ENCODE data around the gene ISCU. TPM values are rescaled to one million over a fixed set of nuclear protein-coding genes. Genes with fewer than 3 reads are reported as not detected.
"Not testable (repeated sequence)": the region's sequence is repeated elsewhere in the genome, so short reads cannot be mapped to it uniquely, and the experiment has no call there.

ISCU gene
- total and polyA plus RNA-seq, 2 donors: 125 to 248 TPM

DNA sequence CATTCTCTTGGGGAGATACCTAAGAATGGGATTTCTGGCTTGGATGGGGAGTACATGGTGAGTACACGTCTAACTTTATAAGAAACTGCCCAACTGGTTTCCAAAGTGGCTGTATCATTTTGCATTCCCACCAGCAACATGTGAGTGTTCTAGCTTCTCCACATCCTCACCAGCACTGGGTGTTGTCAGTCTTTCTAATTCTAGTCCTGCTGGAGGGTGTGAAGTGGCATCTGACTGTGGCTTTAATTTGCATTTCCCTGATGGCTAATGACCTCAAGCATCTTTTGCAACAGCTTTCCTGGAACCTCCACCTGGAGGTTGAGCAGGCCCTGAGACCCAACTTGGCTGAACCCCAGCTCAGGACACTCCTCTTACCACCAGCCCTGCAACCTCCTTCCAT is 53.5 kb downstream of the ISCU start:
- DNase-seq (ENCODE audit: low read depth in 6 of 9, low spot score in 9 of 9): no peak
- peak overlapping the region in 1 of 2 donors; percentile 88 for H3K27ac ChIP-seq (ENCODE audit: low read depth in 1 of 2, low read length in 1 of 2)
- no peaks in the 10 kb centered on the region for H3K27me3 ChIP-seq (ENCODE audit: control insufficient read depth in 2 of 2, insufficient read depth in 1 of 2, low read length in 1 of 2)
- 98% methylated on average over 1 of the region's 1 CpG for WGBS
- peaks cover 21 to 28% of the 10 kb centered on the region in 2 donors for H3K4me1 ChIP-seq (ENCODE audit: control insufficient read depth in 2 of 2, insufficient read depth in 2 of 2, low read length in 2 of 2)
- H3K9me3 ChIP-seq (ENCODE audit: control insufficient read depth in 2 of 2, insufficient read depth in 1 of 2, low read length in 1 of 2): peaks cover 0 to 8% of the 10 kb centered on the region in 2 donors
- H3K4me3 ChIP-seq (ENCODE audit: low read length in 2 of 2): no peak overlapping the region
- peaks cover 0 to 8% of the 10 kb centered on the region in 2 donors for H3K36me3 ChIP-seq (ENCODE audit: control insufficient read depth in 2 of 2, insufficient read depth in 2 of 2, low read length in 1 of 2)

- H3K27me3 ChIP-seq (ENCODE audit: control insufficient read depth in 2 of 2, insufficient read depth in 1 of 2, low read length in 1 of 2): no peaks in the 10 kb centered on the region
- peak overlapping the region; percentile 85 to 88 for H3K27ac ChIP-seq (ENCODE audit: low read depth in 1 of 2, low read length in 1 of 2)
- no peak overlapping the region for H3K4me3 ChIP-seq (ENCODE audit: low read length in 2 of 2)
- DNase-seq (ENCODE audit: low read depth in 6 of 9, low spot score in 9 of 9): no peak
- H3K4me1 ChIP-seq (ENCODE audit: control insufficient read depth in 2 of 2, insufficient read depth in 2 of 2, low read length in 2 of 2): peaks cover 21 to 28% of the 10 kb centered on the region in 2 donors
- 95% methylated on average over 2 of the region's 2 CpGs for WGBS
- peaks cover 0 to 8% of the 10 kb centered on the region in 2 donors for H3K36me3 ChIP-seq (ENCODE audit: control insufficient read depth in 2 of 2, insufficient read depth in 2 of 2, low read length in 1 of 2)
- peaks cover 0 to 8% of the 10 kb centered on the region in 2 donors for H3K9me3 ChIP-seq (ENCODE audit: control insufficient read depth in 2 of 2, insufficient read depth in 1 of 2, low read length in 1 of 2)
Observed at GRCh38 chr12:108616359-108616758, 54.0 kb downstream of the ISCU start.

- peak in 3 of 9 donors; percentile 77 to 89 (median 79) for DNase-seq (ENCODE audit: low read depth in 6 of 9, low spot score in 9 of 9)
- 64% methylated on average over 14 of the region's 14 CpGs for WGBS
- no peaks in the 10 kb centered on the region for H3K27me3 ChIP-seq (ENCODE audit: control insufficient read depth in 2 of 2, insufficient read depth in 1 of 2, low read length in 1 of 2)
Observed at GRCh38 chr12:108616941-108617858, 54.8 kb downstream of the ISCU start.

GRCh38 chr12:108618079-108618952 is 55.9 kb downstream of the ISCU start:
- Histone ChIP-seq H3K27ac (ENCODE audit: low read depth in 1 of 2, low read length in 1 of 2) (peak overlapping the region; percentile 8 to 26), H3K4me3 (ENCODE audit: low read length in 2 of 2) (no peak overlapping the region), H3K27me3 (ENCODE audit: control insufficient read depth in 2 of 2, insufficient read depth in 1 of 2, low read length in 1 of 2) (no peaks in the 10 kb centered on the region), H3K36me3 (ENCODE audit: control insufficient read depth in 2 of 2, insufficient read depth in 2 of 2, low read length in 1 of 2) (peaks cover 14 to 25% of the 10 kb centered on the region in 2 donors), H3K4me1 (ENCODE audit: control insufficient read depth in 2 of 2, insufficient read depth in 2 of 2, low read length in 2 of 2) (peaks cover 21 to 28% of the 10 kb centered on the region in 2 donors), H3K9me3 (ENCODE audit: control insufficient read depth in 2 of 2, insufficient read depth in 1 of 2, low read length in 1 of 2) (peaks cover 0 to 8% of the 10 kb centered on the region in 2 donors)
- WGBS: 21% methylated on average over 16 of the region's 16 CpGs
- peak in 5 of 9 donors; percentile 80 to 88 (median 83) for DNase-seq (ENCODE audit: low read depth in 6 of 9, low spot score in 9 of 9)

More at GRCh38 chr12:108616941-108617858, 54.8 kb downstream of the ISCU start:
- Histone ChIP-seq H3K36me3 (ENCODE audit: control insufficient read depth in 2 of 2, insufficient read depth in 2 of 2, low read length in 1 of 2) (peaks cover 3 to 14% of the 10 kb centered on the region in 2 donors), H3K9me3 (ENCODE audit: control insufficient read depth in 2 of 2, insufficient read depth in 1 of 2, low read length in 1 of 2) (peaks cover 0 to 8% of the 10 kb centered on the region in 2 donors), H3K4me3 (ENCODE audit: low read length in 2 of 2) (no peak overlapping the region), H3K4me1 (ENCODE audit: control insufficient read depth in 2 of 2, insufficient read depth in 2 of 2, low read length in 2 of 2) (peaks cover 21 to 28% of the 10 kb centered on the region in 2 donors), H3K27ac (ENCODE audit: low read depth in 1 of 2, low read length in 1 of 2) (peak overlapping the region; percentile 85 to 88)

DNA sequence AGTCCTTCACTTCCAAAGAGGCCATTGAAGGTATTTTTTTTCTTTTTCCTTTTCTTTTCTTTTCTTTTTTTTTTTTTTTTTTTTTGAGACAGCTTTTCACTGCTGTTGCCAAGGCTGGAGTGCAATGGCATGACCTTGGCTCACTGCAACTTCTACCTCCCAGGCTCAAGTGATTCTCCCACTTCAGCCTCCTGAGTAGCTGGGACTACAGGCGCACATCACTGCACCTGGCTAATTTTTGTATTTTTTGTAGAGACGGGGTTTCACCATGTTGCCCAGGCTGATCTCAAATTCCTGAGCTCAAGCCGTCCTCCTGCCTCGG is 56.5 kb downstream of the ISCU start:
- WGBS: 97% methylated on average over 4 of the region's 4 CpGs
- Histone ChIP-seq H3K4me1 (ENCODE audit: control insufficient read depth in 2 of 2, insufficient read depth in 2 of 2, low read length in 2 of 2) (peaks cover 21 to 28% of the 10 kb centered on the region in 2 donors), H3K36me3 (ENCODE audit: control insufficient read depth in 2 of 2, insufficient read depth in 2 of 2, low read length in 1 of 2) (peaks cover 20 to 31% of the 10 kb centered on the region in 2 donors), H3K9me3 (ENCODE audit: control insufficient read depth in 2 of 2, insufficient read depth in 1 of 2, low read length in 1 of 2) (peaks cover 0 to 14% of the 10 kb centered on the region in 2 donors)
- DNase-seq (ENCODE audit: low read depth in 6 of 9, low spot score in 9 of 9); H3K4me3 ChIP-seq (ENCODE audit: low read length in 2 of 2); H3K27me3 ChIP-seq (ENCODE audit: control insufficient read depth in 2 of 2, insufficient read depth in 1 of 2, low read length in 1 of 2); H3K27ac ChIP-seq (ENCODE audit: low read depth in 1 of 2, low read length in 1 of 2): not testable (repeated sequence)

Other genes with a start within 250 kb of the ISCU start
- gene CMKLR1, start 223.3 kb upstream of the ISCU start, total RNA-seq: 4.4 TPM
- 4.5 TPM for gene CMKLR1, start 223.3 kb upstream of the ISCU start, polyA plus RNA-seq
- gene FICD, start 47.3 kb upstream of the ISCU start, total RNA-seq: 3.7 TPM
- gene FICD, start 47.3 kb upstream of the ISCU start, polyA plus RNA-seq: 2.1 TPM
- 45.2 TPM for gene SART3, start 1.4 kb upstream of the ISCU start, total RNA-seq
- 21.0 TPM for gene SART3, start 1.4 kb upstream of the ISCU start, polyA plus RNA-seq
- gene TMEM119, start 35.5 kb downstream of the ISCU start, total RNA-seq: 5.3 TPM
- 4.0 TPM for gene TMEM119, start 35.5 kb downstream of the ISCU start, polyA plus RNA-seq
- gene SELPLG, start 71.3 kb downstream of the ISCU start, total RNA-seq: 69.6 TPM
- gene SELPLG, start 71.3 kb downstream of the ISCU start, polyA plus RNA-seq: 28.0 TPM
- 24.6 TPM for gene CORO1C, start 168.9 kb downstream of the ISCU start, total RNA-seq
- 35.4 TPM for gene CORO1C, start 168.9 kb downstream of the ISCU start, polyA plus RNA-seq

All from thymus (tissue), 11 donors.